Ectodermal cell (in vitro differentiated cells): ENCODE measurements around the gene MCF2L.
"Not testable (repeated sequence)": the region's sequence is repeated elsewhere in the genome, so short reads cannot be mapped to it uniquely, and the experiment has no call there.

ENCODE experiments used
- H3K27ac ChIP-seq: 2 replicates; pipeline ENCODE4 v1.7.0; 2013; ENCODE audit warnings: mild to moderate bottlenecking, low read depth, low read length; ENCODE audit not compliant: insufficient read depth, poor library complexity, severe bottlenecking
- H3K27me3 ChIP-seq: 2 replicates; pipeline ENCODE4 v1.7.0; 2013; ENCODE audit warnings: mild to moderate bottlenecking, low read length; ENCODE audit not compliant: insufficient read depth, control insufficient read depth, poor library complexity, severe bottlenecking
- H3K36me3 ChIP-seq: one replicate; pipeline ENCODE4 v1.7.0; 2013; ENCODE audit warnings: low read length; ENCODE audit not compliant: control insufficient read depth, insufficient read depth
- H3K4me1 ChIP-seq: one replicate; pipeline ENCODE4 v1.7.0; 2013; ENCODE audit warnings: low read length; ENCODE audit not compliant: control insufficient read depth, insufficient read depth
- H3K4me3 ChIP-seq: 2 replicates; pipeline ENCODE4 v1.7.0; 2013; ENCODE audit warnings: low read depth, low read length, control low read depth; ENCODE audit not compliant: insufficient read depth
- H3K9me3 ChIP-seq: 2 replicates; pipeline ENCODE4 v1.7.0; 2013; ENCODE audit warnings: mild to moderate bottlenecking, low read length, moderate library complexity; ENCODE audit not compliant: control insufficient read depth
- WGBS, 2 experiments: methylation state at CpG; one replicate each; pipeline ENCODE4 v1.1.7; 2013; ENCODE audit warnings: missing lambda C conversion rate in 2 of 2; 5-methylcytosine and 5-hydroxymethylcytosine counted together

MCF2L gene

GRCh38 chr13:112930192-112930591 is 38.8 kb upstream of the MCF2L start:
- Histone ChIP-seq H3K36me3 (no peaks in the 10 kb centered on the region), H3K27ac (no peak overlapping the region), H3K9me3 (no peaks in the 10 kb centered on the region), H3K27me3 (no peaks in the 10 kb centered on the region), H3K4me1 (peaks cover 6% of the 10 kb centered on the region), H3K4me3 (no peak overlapping the region)

DNA sequence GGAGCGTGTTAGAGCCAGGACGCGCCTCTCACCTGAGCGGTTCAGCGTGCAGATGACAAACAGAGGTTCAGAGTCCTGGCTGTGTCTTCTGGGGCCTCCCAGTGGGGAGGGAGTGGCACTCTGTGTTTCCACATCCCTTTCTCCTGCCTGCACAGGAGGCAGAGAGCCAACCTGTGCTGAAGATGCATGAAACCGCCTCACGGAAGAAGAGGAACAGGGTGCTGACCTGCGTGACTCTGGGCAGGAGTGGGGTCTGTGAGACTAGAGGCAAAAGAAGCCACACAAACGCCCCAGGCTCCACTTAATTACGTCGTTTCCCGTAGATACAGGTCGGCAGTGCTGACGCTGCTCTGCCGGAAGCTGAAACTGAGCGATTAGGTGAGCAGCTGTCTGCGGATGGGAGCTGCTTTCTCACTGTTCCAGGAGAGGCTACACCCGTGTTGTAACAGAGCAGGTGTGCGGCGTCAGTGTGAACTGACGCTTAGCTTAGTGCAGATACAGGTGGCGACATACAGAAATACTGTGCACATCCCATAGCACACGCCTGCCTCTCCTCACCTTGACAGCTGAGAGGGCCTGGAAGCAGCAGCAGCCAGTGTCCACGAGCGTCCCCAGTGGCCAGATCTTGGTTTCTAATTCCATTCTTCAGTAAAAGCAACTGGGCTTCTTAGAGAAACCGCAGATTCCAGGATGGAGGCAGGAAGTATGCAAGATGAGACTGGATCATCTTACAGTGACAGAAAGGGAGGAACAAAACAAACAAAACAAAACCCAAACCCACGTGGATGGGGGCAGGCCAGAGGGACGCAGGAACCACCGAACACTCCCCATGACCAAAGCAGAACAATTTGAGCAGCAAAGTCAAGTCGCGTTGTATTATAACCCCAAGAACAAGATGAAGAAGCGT is 37.7 kb upstream of the MCF2L start:
- H3K4me1 ChIP-seq: peaks cover 6% of the 10 kb centered on the region
- H3K4me3 ChIP-seq: no peak overlapping the region
- no peak overlapping the region for H3K27ac ChIP-seq
- H3K36me3 ChIP-seq: no peaks in the 10 kb centered on the region
- H3K9me3 ChIP-seq: no peaks in the 10 kb centered on the region
- WGBS, 2 experiments: 76 to 77% methylated on average over 32 of the region's 32 CpGs
- H3K27me3 ChIP-seq: no peaks in the 10 kb centered on the region

- Histone ChIP-seq H3K36me3 (no peaks in the 10 kb centered on the region), H3K27ac (no peak overlapping the region), H3K27me3 (no peaks in the 10 kb centered on the region), H3K4me3 (no peak overlapping the region), H3K4me1 (peaks cover 6% of the 10 kb centered on the region), H3K9me3 (no peaks in the 10 kb centered on the region)
- 71 to 74% methylated on average over 9 of the region's 9 CpGs for WGBS, 2 experiments
Measured at GRCh38 chr13:112932971-112933370, 36.0 kb upstream of the MCF2L start.

DNA sequence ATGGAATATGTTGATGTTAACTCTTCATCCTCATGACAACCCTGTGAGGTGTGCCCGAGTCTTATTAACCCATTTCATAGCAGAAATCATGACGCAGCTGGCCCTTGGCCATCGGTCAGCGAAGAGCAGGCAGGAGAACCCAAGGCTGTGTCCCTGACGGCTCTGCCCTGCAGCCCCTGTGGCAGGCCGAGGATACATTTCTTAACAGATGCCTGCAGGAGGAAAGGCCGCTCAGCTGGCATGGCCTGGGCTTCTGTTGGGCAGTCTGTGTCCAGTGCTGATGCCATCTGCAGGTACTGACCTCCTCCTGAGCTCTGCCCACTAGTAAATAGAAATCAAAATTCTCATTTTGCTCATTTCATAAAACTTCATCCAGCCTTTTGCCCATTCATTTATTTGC is 35.4 kb upstream of the MCF2L start:
- 90 to 95% methylated on average over 7 of the region's 7 CpGs for WGBS, 2 experiments
- no peaks in the 10 kb centered on the region for H3K36me3 ChIP-seq

GRCh38 chr13:112934078-112934477 is 34.9 kb upstream of the MCF2L start:
- 66 to 71% methylated on average over 6 of the region's 6 CpGs for WGBS, 2 experiments
- no peak overlapping the region for H3K27ac ChIP-seq
- H3K4me3 ChIP-seq: no peak overlapping the region
- H3K27me3 ChIP-seq: no peaks in the 10 kb centered on the region
- peaks cover 6% of the 10 kb centered on the region for H3K4me1 ChIP-seq
- no peaks in the 10 kb centered on the region for H3K36me3 ChIP-seq
- H3K9me3 ChIP-seq: no peaks in the 10 kb centered on the region

More for the DNA sequence above, 35.4 kb upstream of the MCF2L start:
- H3K27me3 ChIP-seq: no peaks in the 10 kb centered on the region
- H3K9me3 ChIP-seq: no peaks in the 10 kb centered on the region
- peaks cover 6% of the 10 kb centered on the region for H3K4me1 ChIP-seq
- no peak overlapping the region for H3K4me3 ChIP-seq
- H3K27ac ChIP-seq: no peak overlapping the region

- 76 to 84% methylated on average over 7 of the region's 7 CpGs for WGBS, 2 experiments
- peaks cover 6% of the 10 kb centered on the region for H3K4me1 ChIP-seq
- H3K9me3 ChIP-seq: no peaks in the 10 kb centered on the region
- H3K27ac ChIP-seq: no peak overlapping the region
- H3K36me3 ChIP-seq: no peaks in the 10 kb centered on the region
- H3K4me3 ChIP-seq: no peak overlapping the region
- peaks cover 10% of the 10 kb centered on the region for H3K27me3 ChIP-seq
Measured at GRCh38 chr13:112938680-112939079, 30.3 kb upstream of the MCF2L start.

GRCh38 chr13:112940236-112940635 is 28.8 kb upstream of the MCF2L start:
- Histone ChIP-seq H3K4me1 (peaks cover 4% of the 10 kb centered on the region), H3K9me3 (no peaks in the 10 kb centered on the region), H3K4me3 (no peak overlapping the region), H3K27ac (no peak overlapping the region), H3K27me3 (peaks cover 17% of the 10 kb centered on the region), H3K36me3 (no peaks in the 10 kb centered on the region)
- WGBS, 2 experiments: 92 to 95% methylated on average over 14 of the region's 14 CpGs

GRCh38 chr13:112941349-112941748 is 27.7 kb upstream of the MCF2L start:
- no peaks in the 10 kb centered on the region for H3K36me3 ChIP-seq
- H3K9me3 ChIP-seq: no peaks in the 10 kb centered on the region
- peaks cover 17% of the 10 kb centered on the region for H3K27me3 ChIP-seq
- no peak overlapping the region for H3K4me3 ChIP-seq
- H3K27ac ChIP-seq: no peak overlapping the region
- 95 to 97% methylated on average over 4 to 5 of the region's 7 CpGs for WGBS, 2 experiments
- peaks cover 4% of the 10 kb centered on the region for H3K4me1 ChIP-seq

- peaks cover 17% of the 10 kb centered on the region for H3K27me3 ChIP-seq
- not testable (repeated sequence) for H3K4me1 ChIP-seq
- 84 to 86% methylated on average over 11 of the region's 11 CpGs for WGBS, 2 experiments
Measured at GRCh38 chr13:112941765-112942164, 27.2 kb upstream of the MCF2L start.

GRCh38 chr13:112942689-112943308 is 26.2 kb upstream of the MCF2L start:
- H3K27ac ChIP-seq: no peak overlapping the region
- H3K36me3 ChIP-seq: no peaks in the 10 kb centered on the region
- H3K27me3 ChIP-seq: peaks cover 17% of the 10 kb centered on the region
- 6% methylated on average over 18 of the region's 18 CpGs for WGBS, 2 experiments
- H3K4me3 ChIP-seq: peak overlapping the region; percentile 52
- H3K9me3 ChIP-seq: no peaks in the 10 kb centered on the region
- H3K4me1 ChIP-seq: peaks cover 4% of the 10 kb centered on the region

More at GRCh38 chr13:112941765-112942164, 27.2 kb upstream of the MCF2L start:
- not testable (repeated sequence) for H3K4me3 ChIP-seq, H3K9me3 ChIP-seq, H3K27ac ChIP-seq, H3K36me3 ChIP-seq
